HL-60 (cell line): ENCODE data around the gene MT2A.

Source experiments
- DNase-seq, 2 experiments: peaks; one replicate each; pipeline ENCODE4 v3.0.0-alpha.2; 2010 to 2020; ENCODE audit warnings: low read depth in 1 of 2, low spot score in 1 of 2
- H3K27ac ChIP-seq: fragments of 250-450 bp; sonication (Bioruptor Pico); replicated peaks from 2 replicates; pipeline ENCODE4 v1.5.1; 2020; ENCODE audit warnings: mild to moderate bottlenecking, moderate library complexity
- H3K27me3 ChIP-seq: fragments of 250-450 bp; sonication (Bioruptor Pico); 2 replicates; pipeline ENCODE4 v1.5.1; 2021; ENCODE audit warnings: mild to moderate bottlenecking, moderate library complexity; ENCODE audit not compliant: insufficient read depth, poor library complexity, severe bottlenecking
- H3K4me3 ChIP-seq: replicated peaks from 2 replicates; pipeline ENCODE4 v1.5.1; 2011; ENCODE audit warnings: mild to moderate bottlenecking, control low read depth, low read length; ENCODE audit not compliant: insufficient read depth
- CTCF ChIP-seq: IDR thresholded peaks from one replicate; pipeline ENCODE4 v1.5.1; 2011; ENCODE audit warnings: low read length, control low read depth, inconsistent platforms; ENCODE audit not compliant: insufficient read depth
- GABPA ChIP-seq: IDR thresholded peaks from 2 replicates; pipeline ENCODE4 v1.6.1; 2012; ENCODE audit warnings: low read depth
- POLR2AphosphoS5 ChIP-seq: IDR thresholded peaks from 2 replicates; pipeline ENCODE4 v1.6.1; 2012; ENCODE audit warnings: low read depth
- REST ChIP-seq: IDR thresholded peaks from 2 replicates; pipeline ENCODE4 v1.6.1; 2012; ENCODE audit warnings: low read depth; ENCODE audit not compliant: insufficient replicate concordance
- SPI1 ChIP-seq: IDR thresholded peaks from 2 replicates; pipeline ENCODE4 v1.6.1; 2012; ENCODE audit warnings: low read depth, mild to moderate bottlenecking, borderline replicate concordance

The MT2A gene

DNA sequence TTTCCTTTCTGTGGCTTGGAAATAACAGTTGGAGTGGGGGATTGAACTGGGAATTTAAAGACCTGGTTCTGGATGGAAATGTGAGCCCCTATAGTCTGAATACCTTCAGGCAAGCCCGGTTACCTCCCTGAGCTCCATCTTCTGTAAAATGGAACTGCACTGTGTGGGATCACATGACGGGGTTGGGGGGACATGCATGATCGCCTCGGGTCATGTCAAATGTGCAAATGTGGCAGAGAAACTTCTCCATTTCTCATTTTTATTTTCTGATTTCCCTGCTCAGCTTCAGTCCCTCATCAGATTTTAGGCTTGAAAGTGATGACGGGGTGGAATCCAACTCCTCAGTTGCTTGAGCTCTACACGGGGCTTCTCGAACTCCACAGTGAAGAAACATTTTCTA is 44.8 kb downstream of the MT2A start:
- no peak for DNase-seq
- no peak for TF ChIP-seq REST
- no peak for TF ChIP-seq GABPA
- TF ChIP-seq POLR2AphosphoS5, result no peak
- TF ChIP-seq SPI1, result no peak
- no peak for TF ChIP-seq CTCF
- H3K27me3 ChIP-seq, result peaks cover 38% of the 10 kb centered on the region
- no peak overlapping the region for H3K4me3 ChIP-seq
- H3K27ac ChIP-seq, result no peak overlapping the region

- TF ChIP-seq REST (no peak), SPI1 (no peak), POLR2AphosphoS5 (no peak), GABPA (no peak), CTCF (no peak)
- Histone ChIP-seq H3K27me3 (peaks cover 37% of the 10 kb centered on the region), H3K27ac (no peak within 1 kb of the TSS), H3K4me3 (peak within 1 kb of the TSS; percentile 74)
- DNase-seq, result peak; percentile 59 to 82
These were observed 49.4 kb downstream of the MT2A start, which contains the start of gene MT1F for GRCh38 chr16:56657555-56658326. MT1F (plus strand) TSS chr16:56657959; CDS start chr16:56658059, 100 bp downstream.

GRCh38 chr16:56658327-56658875 is 50.0 kb downstream of the MT2A start:
- peaks cover 35% of the 10 kb centered on the region for H3K27me3 ChIP-seq
- H3K27ac ChIP-seq, result no peak overlapping the region
- TF ChIP-seq POLR2AphosphoS5 (no peak), REST (no peak), GABPA (no peak), SPI1 (no peak), CTCF (no peak)
- DNase-seq, result no peak
- peak overlapping the region; percentile 74 for H3K4me3 ChIP-seq
